Brain microvascular endothelial cell (primary cell): ENCODE results near the gene ST3GAL3.
A peak's percentile ranks its signal among the peaks of the same experiment; 100 is the strongest.

Source experiments
- DNase-seq: peaks from one replicate; pipeline ENCODE4 v3.0.0-alpha.2; 2020
- H3K27ac ChIP-seq: fragments of 250-450 bp; sonication (Bioruptor Pico); 2 replicates; pipeline ENCODE4 v1.5.1; 2020; ENCODE audit warnings: mild to moderate bottlenecking, moderate library complexity
- H3K27me3 ChIP-seq: fragments of 250-450 bp; sonication (Bioruptor Pico); replicated peaks from 2 replicates; pipeline ENCODE4 v1.5.1; 2020; ENCODE audit warnings: mild to moderate bottlenecking
- H3K36me3 ChIP-seq: fragments of 250-450 bp; sonication (Bioruptor Pico); replicated peaks from 2 replicates; pipeline ENCODE4 v1.5.1; 2020; ENCODE audit warnings: mild to moderate bottlenecking
- H3K4me3 ChIP-seq: 2 replicates; pipeline ENCODE4 v1.5.1; 2011; ENCODE audit warnings: low read depth, mild to moderate bottlenecking, control low read depth, low read length, moderate library complexity
- CTCF ChIP-seq: IDR thresholded peaks from 2 replicates; pipeline ENCODE4 v1.5.1; 2011; ENCODE audit warnings: low read depth, mild to moderate bottlenecking, moderate library complexity, low read length, control low read depth, inconsistent platforms; ENCODE audit errors: missing control alignments
- in situ Hi-C: cut with HindIII; loops from 2 replicates; pipeline ENCODE4 v1.10.0; 2017; ENCODE audit warnings: low sequenced_read_pairs, low pct_ligation_motif_present

Gene ST3GAL3

GRCh38 chr1:43691871-43692815 is 15.2 kb upstream of the ST3GAL3 start:
- no peak for DNase-seq
- in situ Hi-C loops = no loop called here
- TF ChIP-seq CTCF = no peak
- H3K27me3 ChIP-seq = no peaks in the 10 kb centered on the region
- H3K36me3 ChIP-seq = peaks cover 97% of the 10 kb centered on the region
- no peak overlapping the region for H3K4me3 ChIP-seq
- no peak overlapping the region for H3K27ac ChIP-seq

GRCh38 chr1:43693371-43693770 is 14.0 kb upstream of the ST3GAL3 start:
- Histone ChIP-seq H3K4me3 (no peak overlapping the region), H3K27me3 (no peaks in the 10 kb centered on the region), H3K27ac (no peak overlapping the region), H3K36me3 (peaks cover 97% of the 10 kb centered on the region)
- no peak for TF ChIP-seq CTCF
- in situ Hi-C loops = no loop called here
- no peak for DNase-seq

- Histone ChIP-seq H3K27me3 (no peaks in the 10 kb centered on the region), H3K36me3 (peaks cover 90% of the 10 kb centered on the region), H3K4me3 (no peak overlapping the region), H3K27ac (no peak overlapping the region)
- DNase-seq = no peak
- no peak for TF ChIP-seq CTCF
- in situ Hi-C loops = no loop called here
Observed at GRCh38 chr1:43699281-43699680, 8.1 kb upstream of the ST3GAL3 start.

- DNase-seq = no peak
- no peaks in the 10 kb centered on the region for H3K27me3 ChIP-seq
- H3K4me3 ChIP-seq = no peak overlapping the region
- TF ChIP-seq CTCF = no peak
- in situ Hi-C loops = no loop called here
- H3K27ac ChIP-seq = no peak overlapping the region
- H3K36me3 ChIP-seq = peaks cover 51% of the 10 kb centered on the region
Observed at GRCh38 chr1:43703836-43704235, 3.5 kb upstream of the ST3GAL3 start.

- peaks cover 43% of the 10 kb centered on the region for H3K36me3 ChIP-seq
- in situ Hi-C loops = no loop called here
- peak; percentile 40 for TF ChIP-seq CTCF
- H3K27me3 ChIP-seq = no peaks in the 10 kb centered on the region
- no peak overlapping the region for H3K4me3 ChIP-seq
- no peak for DNase-seq
- H3K27ac ChIP-seq = no peak overlapping the region
Observed at GRCh38 chr1:43704838-43705237, 2.5 kb upstream of the ST3GAL3 start.

- in situ Hi-C loops = no loop called here
- no peak for DNase-seq
- H3K4me3 ChIP-seq = no peak overlapping the region
- no peak for TF ChIP-seq CTCF
- H3K36me3 ChIP-seq = peaks cover 40% of the 10 kb centered on the region
- no peak overlapping the region for H3K27ac ChIP-seq
- H3K27me3 ChIP-seq = no peaks in the 10 kb centered on the region
Observed at GRCh38 chr1:43705334-43705733, 2.0 kb upstream of the ST3GAL3 start.
